GM19239 (cell line): ENCODE data around the gene NUP62CL.
"Not testable (repeated sequence)": the region's sequence is repeated elsewhere in the genome, so short reads cannot be mapped to it uniquely, and the experiment has no call there.

ENCODE experiments used
- DNase-seq: peaks from one replicate; pipeline ENCODE4 v3.0.0; 2011; ENCODE audit warnings: low spot score; ENCODE audit not compliant: insufficient read length
- FAIRE-seq: peaks from 2 replicates; lab custom pipeline; 2011; peaks lifted over from hg19 to GRCh38; lab: Jason Lieb, UNC

Gene NUP62CL, protein sequence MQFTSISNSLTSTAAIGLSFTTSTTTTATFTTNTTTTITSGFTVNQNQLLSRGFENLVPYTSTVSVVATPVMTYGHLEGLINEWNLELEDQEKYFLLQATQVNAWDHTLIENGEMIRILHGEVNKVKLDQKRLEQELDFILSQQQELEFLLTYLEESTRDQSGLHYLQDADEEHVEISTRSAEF

DNA sequence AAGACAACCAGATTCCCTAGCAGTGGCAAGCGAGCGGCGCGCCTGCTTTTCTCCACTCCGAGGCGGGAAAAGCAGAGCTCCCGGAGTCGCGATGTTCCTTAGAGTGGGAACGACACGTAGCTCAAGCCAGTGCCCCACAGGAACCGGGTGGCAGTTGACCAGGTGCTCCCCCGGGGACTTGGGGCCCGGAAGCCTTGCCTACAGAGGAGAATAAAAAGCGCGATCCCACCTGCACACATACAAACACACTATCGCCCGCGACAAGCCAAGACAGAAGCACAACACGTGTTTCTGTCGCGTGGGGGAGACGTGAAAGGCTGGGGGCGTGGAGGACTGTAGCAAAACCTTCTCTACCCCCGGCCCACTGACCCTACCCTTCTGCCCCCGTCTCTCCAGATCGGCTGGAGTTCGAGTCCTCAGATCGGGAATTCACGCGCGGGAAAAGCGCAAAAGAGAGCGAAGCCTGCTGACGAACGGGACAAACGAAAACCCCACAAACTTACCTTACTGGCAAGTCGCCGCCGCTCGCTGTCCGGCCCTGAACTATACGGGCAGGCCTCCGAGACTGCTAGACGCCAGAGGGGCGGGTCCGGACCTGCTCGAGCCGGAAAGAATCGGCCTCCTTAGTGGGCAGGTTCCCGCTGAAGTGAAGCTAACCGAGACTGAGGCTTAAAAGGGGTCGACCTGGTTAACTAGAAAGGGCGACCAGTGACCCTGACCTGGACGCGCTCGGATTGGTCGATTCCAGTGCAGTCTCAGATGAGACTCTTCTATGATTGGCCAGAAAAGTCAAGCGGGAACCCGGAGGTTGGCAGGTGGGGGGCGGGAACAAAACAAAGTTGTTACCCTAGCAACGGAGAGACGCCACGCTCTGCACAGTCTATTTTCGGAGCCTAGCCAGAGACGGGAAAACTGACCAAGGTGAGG, at the start of gene NUP62CL, which contains the start of gene DNAAF6:
Gene NUP62CL (minus strand): TSS at position 664 of the 927 bp plus-strand sequence. CDS start 31,287 bp downstream, outside the sequence.
Gene DNAAF6 (plus strand): TSS at position 842 of the 927 bp plus-strand sequence. CDS start 6,265 bp downstream, outside the sequence.
- FAIRE-seq (peak; percentile 96), DNase-seq (peak; percentile 27)

DNA sequence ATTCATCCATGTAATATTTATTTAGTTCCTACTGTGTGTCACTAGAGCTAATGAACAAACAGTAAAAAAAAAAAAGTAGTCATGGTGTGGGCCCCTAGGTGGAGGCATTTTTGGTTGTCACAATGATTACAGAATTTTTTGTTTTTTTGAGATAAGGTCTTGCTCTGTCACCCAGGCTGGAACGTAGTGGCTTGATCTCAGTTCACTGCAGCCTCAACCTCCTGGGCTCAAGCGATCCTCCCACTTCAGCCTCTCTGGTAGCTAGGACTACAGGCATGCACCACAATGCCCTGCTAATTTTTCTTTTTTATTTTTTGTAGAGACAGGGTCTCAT, 22.2 kb upstream of the NUP62CL start:
- no peak for DNase-seq
- FAIRE-seq, result no peak

DNA sequence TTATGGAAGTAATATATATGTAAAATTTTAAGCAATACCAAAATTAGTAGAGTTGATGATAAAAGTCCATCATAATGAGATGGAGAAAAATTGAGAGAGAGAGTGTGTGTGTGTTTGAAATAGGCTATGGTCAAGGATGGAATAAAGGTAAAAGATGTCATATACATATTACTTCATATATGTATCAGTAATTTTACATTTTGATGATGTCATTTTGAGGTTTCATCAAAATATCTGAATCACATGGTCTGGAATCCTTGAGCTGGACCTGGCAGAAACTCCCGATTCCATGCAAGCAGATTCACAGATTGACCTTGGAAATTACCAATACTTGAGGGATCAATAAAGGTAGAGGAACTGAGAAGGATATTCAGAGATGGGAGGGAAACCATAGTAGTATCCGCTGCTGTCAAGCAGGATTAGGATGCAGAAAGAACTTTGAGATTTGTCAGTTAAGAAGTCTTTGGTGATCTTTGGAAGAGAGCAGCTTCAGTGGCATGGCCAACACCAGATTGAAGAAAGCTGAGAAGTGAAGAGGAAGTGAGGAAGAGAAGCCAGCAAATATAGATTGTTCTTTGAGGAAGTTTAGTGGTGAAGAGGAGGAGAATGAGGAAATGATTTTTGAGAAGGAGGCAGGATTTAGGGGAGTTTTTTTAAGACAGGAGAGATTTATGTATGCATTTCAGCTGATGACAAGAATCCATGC, 21.7 kb upstream of the NUP62CL start:
- no peak for FAIRE-seq

DNA sequence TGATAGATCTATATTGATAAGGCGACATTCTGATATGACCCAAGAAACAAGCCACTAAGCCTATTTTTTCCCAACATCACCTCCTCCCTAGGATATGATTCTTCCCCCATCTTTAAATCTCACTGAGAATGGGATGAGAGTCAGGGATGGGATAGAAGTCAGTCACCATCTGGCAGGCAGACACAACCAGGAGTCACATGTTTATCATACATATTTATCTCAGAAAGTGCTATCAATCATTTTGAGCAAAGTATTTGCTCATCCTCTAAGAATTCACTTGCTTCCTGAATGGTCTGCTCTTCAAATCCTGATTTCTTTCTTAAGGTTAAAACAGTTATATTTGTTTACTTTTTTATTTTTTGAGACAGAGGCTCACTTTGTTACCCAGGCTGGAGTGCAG, 20.5 kb upstream of the NUP62CL start:
- no peak for DNase-seq
- no peak for FAIRE-seq

More for the DNA sequence above, 21.7 kb upstream of the NUP62CL start:
- DNase-seq, result no peak

DNA sequence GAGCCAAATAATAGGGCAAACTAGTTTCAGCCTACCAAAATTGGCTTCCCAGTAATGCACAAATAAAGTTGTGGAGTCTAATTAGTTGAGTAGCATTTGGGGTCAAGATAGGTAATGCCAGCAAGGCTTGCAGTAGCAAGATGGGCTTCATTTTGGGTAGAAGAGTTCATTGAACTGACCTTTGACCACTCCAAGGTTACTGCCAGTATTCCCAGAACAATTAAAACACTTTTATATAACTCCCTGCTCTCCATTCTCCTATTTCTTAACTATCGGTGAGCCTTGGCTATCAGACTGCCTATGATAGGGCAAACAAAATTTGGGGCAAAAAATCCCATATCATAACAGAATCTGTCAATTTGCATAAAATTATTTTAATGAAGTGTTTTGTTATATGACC, 7.2 kb upstream of the NUP62CL start:
- DNase-seq (no peak), FAIRE-seq (no peak)

DNA sequence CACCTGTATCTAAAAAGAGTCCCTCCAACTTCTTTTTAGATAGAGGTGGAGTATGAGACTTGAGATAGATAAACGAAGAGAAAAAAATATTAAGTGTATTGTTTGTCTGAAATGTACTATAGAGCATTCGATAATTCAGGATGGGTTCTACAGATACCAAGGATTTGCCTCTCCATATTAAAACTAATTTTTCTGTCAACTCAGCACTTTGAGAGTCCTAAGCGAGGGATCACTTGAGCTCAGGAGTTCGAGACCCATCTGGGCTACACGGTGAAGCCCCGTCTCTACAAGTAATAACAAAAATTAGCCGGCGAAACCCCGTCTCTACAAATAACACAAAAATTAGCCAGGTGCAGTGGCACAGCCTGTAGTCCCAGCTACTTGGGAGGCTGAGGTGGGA, 1.7 kb upstream of the NUP62CL start:
- FAIRE-seq (no peak), DNase-seq (no peak)

DNA sequence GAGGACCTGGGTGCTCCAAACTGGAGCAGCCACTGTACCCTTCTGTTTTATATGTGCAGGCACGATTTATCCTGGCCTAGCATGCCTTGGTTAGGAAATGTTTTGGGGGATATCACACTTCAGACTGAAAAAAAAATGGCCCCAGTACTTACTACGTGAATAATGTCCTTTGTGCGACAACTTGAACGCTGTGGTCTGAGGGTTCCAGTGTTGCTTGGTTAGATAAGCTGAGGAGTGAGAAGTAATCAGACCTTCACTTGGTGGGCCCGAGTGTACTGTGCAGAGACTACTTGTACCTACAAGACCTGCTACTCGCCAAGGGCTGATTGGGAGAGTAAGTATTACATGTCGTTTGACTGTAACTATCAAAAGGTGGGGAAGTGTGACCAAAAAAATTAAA, 856 bp upstream of the NUP62CL start:
- DNase-seq (no peak), FAIRE-seq (peak; percentile 28)

DNA sequence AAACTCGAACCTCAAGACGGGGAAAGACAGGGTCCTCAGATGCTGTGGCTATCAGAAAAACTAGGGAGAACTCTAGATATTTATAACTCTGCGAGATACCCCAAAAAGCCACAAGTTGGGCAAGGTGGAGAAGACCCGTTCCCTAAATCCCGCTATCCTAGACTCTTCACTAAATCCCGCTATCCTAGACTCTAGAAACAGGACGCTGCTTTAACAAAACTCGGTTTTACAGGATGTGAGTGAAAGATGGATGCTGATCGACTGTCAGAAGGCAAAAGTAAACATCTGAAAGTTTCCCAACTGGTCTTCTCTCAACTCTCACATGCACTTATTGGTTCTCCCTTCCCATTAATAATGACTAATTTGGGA, 448 bp upstream of the NUP62CL start:
- FAIRE-seq, result peak; percentile 79
- DNase-seq, result no peak

DNA sequence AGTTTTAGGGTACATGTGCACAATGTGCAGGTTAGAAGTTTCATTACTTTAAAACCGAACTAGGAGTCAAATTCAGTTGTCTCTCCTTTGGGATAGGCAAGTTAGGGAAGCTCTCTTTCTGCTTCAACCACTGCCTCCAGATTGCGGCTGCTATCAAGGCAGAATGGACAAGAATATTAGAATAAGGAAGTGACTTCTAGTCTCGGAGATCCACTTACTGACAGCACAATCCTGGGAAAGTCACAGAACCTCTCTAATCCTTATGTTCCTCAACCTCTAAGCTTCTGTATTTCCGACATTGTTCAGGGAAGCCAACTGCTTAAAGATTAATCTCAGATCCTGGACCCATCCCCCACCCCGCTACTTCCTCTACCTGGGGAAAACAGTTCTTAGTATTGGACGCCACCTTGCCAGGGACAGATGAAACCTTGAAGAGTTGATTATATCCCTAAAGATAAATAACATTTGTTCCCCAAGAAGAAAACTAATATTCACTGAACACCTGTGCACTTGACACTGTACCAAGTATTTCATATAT, 2.1 kb downstream of the NUP62CL start:
- DNase-seq (no peak), FAIRE-seq (peak; percentile 66)

DNA sequence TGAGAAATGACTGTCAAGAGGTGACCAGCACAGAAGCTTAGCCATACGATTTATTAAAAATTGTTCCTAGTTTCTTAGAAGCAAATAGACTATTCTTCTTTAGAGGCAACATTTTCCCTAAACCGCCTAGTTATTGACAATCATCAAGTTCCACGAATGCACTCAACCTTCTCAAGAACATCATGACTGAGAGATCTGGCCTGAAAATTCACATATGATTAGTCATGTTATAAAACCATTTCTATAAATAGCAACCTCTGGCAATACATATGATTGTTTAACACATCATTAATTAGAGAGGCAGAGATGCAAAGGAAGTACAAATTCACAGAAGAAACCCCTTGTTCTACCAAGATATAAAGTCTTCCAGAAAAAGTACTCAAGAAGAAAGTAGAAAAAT, 6.7 kb downstream of the NUP62CL start:
- DNase-seq (no peak), FAIRE-seq (no peak)

DNA sequence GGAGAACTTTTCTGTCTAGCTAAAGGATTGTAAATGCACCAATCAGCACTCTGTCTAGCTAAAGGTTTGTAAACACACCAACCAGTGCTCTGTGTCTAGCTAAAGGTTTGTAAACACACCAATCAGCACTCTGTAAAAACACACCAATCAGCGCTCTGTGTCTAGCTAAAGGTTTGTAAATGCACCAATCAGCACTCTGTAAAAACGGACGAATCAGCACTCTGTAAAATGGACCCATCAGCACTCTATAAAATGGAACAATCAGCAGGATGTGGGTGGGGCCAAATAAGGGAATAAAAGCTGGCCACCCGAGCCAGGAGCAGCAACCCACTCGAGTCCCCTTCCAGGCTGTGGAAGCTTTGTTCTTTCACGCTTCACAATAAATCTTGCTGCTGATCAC, 8.2 kb downstream of the NUP62CL start:
- not testable (repeated sequence) for DNase-seq, FAIRE-seq

DNA sequence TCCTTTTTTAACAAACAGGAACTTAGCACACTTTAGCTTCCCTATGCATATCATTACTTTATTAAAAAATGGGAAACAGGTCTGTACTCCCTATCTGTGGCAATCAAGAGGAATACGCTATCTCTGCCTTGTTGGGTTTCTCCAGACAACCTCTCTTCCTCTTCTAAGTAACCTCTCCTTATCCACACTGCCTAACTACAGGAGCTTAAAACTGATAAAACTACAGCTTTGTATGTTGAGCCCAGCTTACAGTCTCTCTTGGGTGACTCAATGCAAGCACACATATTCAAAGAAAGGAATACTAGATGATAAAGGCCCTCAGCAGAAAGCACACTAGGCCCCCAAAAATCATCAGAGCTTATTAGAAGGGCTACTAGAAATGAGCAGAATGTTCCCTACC, 8.9 kb downstream of the NUP62CL start:
- FAIRE-seq, result no peak
- no peak for DNase-seq

DNA sequence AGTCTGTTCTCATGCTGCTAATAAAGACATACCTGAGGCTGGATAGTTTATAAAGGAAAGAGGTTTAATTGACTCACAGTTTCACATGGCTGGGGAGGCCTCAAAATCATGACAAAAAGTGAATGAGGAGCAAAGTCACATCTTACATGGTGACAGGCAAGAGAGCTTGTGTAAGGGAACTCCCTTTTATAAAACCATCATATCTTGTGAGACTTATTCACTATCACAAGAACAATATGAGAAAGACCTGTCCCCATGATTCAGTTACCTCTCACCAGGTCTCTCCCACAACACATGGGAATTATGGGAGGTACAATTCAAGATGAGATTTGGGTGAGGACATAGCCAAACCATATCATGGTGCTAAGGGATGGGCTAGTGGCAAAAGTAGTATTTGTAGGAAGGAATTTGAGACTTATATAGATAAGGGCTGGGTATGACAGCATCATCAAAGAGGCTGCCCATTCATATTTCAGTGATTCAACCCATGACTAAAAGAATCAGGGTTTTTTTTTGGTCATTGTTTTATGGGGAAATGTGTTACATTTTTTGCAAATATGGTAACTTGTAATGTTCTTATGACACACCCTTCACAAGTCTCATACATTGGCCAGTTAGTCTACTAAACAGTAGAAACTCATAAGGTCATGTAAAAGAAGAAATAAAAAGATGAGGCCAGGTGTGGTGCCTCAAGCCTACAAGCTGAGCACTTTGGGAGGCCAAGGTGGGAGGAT, 34.7 kb downstream of the NUP62CL start:
- FAIRE-seq (no peak), DNase-seq (no peak)

DNA sequence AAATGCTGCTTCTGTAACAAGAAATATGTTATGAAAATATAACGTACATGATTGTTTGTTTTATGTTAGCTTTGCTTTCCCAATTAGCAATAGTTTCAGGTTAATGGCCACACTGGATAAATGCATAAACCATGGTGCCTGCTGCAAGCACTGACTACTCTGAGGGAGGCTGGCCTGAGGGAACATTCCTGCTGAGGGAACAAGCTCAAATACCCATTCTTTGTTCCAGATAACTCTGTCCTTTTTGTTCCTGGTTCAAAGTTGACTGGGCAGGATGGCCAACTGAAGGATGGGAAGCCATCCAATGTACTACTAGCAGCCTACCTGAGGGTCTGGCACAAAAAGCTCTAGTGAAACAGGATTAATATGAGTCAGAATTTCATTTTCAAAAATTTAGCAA, 37.5 kb downstream of the NUP62CL start:
- FAIRE-seq (no peak), DNase-seq (no peak)

DNA sequence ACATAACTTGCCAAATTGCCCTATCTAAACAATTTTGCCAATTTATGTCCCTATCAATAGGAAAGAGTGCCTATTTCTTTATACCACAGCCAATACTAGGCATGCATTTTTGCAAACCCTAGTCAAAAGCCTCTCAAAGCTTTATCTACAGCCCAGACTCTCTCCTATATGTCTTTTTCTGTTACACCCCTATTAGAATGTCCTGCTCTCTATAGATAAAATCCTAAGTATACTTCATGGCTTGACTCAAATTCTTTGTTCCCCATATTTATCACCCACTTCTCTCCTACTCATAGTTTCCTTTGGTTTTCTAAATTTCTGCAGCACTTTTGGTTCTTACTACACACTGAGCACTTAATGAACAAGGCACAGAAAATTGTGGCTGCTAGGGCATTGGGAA, 38.0 kb downstream of the NUP62CL start:
- FAIRE-seq, result no peak
- no peak for DNase-seq

DNA sequence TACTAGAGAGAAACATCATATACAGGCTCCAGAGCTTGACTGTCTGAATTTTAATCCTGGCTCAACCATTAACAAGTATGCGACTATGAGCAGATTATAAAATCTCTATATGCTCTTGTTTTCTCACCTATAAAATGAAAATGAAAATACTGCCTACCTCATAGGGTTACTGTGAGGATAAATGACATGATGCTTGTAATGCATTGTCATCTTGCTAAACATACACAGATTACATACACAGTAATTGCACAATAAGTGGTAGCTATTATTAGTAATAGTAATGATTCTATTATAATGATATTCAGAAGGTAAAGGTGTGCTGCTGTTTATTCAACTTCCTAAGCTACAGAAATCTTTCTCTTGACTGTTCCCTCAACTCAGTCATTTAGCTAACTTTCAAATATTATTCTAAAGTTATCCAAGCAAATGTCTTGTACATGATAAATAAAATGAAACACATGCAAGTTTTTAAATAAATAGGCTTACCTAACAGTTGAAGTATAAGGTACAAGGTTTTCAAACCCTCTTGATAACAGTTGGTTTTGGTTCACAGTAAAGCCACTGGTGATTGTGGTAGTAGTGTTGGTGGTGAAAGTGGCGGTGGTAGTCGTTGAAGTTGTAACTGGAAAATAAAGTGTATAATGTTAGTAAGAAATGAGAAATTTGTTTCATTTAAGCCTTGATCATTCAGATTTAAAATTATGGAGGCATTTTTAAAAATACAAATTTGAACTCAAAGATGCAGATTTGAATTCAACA, 38.9 kb downstream of the NUP62CL start:
- FAIRE-seq (no peak), DNase-seq (no peak)

DNA sequence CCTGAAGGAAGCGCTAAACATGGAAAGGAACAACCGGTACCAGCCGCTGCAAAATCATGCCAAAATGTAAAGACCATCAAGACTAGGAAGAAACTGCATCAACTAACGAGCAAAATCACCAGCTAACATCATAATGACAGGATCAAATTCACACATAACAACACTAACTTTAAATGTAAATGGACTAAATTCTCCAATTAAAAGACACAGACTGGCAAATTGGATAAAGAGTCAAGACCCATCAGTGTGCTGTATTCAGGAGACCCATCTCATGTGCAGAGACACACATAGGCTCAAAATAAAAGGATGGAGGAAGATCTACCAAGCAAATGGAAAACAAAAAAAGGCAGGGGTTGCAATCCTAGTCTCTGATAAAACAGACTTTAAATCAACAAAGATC, 48.6 kb downstream of the NUP62CL start:
- not testable (repeated sequence) for DNase-seq, FAIRE-seq

DNA sequence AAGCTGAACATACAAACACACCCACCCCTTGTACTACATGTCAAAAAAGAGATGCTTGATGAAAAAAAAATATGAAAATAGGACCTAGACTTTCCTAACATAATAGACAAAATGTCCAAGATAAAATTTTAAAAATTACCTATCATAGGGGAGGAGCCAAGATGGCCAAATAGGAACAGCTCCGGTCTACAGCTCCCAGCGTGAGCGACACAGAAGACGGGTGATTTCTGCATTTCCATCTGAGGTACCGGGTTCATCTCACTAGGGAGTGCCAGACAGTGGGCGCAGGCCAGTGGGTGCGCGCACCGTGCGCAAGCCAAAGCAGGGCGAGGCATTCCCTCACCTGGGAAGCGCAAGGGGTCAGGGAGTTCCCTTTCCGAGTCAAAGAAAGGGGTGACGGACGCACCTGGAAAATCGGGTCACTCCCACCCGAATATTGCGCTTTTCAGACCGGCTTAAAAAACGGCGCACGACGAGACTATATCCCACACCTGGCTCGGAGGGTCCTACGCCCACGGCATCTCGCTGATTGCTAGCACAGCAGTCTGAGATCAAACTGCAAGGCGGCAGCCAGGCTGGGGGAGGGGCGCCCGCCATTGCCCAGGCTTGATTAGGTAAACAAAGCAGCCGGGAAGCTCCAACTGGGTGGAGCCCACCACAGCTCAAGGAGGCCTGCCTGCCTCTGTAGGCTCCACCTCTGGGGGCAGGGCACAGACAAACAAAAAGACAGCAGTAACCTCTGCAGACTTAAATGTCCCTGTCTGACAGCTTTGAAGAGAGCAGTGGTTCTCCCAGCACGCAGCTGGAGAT, 50.4 kb downstream of the NUP62CL start:
- not testable (repeated sequence) for FAIRE-seq, DNase-seq
